ENCODE measurements around the gene KRTAP10-1. TPM values are rescaled to one million over a fixed set of nuclear protein-coding genes. Genes with fewer than 3 reads are reported as not detected.

The KRTAP10-1 gene
- total RNA-seq, 1 donor from 2014 or later, result not detected

DNA sequence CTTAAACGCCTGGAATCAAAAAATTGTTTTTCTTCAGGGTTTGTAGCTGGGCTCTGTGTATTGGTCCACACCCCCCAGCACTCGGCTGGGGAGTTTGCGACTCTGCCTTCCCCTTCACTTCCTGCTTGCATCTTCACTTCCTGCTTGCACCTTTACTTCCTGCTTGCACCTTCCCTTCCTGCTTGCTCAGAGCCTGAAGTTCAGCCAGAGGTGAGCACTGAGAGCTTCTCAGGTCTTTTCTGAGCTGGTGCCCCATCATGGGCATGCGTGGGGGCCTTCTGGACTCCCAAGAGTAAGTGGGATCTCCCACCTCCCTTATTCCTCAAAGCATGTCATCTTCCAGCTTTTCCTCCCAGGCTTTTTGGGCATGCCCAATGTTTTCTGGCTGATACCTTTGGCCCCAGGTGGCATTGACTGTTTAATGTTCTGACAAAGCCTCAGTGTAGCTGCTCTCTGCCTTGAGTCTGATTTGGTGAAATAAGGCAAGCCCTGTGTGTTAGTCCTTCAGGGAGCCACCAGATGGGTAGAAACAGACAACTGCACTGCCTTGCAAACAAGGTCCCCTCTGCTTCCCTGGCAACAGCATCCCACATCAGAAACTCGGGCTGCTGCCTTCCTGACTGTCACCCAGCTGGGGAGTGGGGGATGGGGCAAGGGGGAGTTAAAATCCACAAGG lies 7.8 kb upstream of the KRTAP10-1 start:
- H3K36me3 Mint-ChIP-seq (ENCODE audit: unreplicated experiment), result peaks cover 5% of the 10 kb centered on the region
- no peak overlapping the region for H3K4me3 Mint-ChIP-seq (ENCODE audit: unreplicated experiment)
- H3K4me1 Mint-ChIP-seq (ENCODE audit: unreplicated experiment), result peaks cover 3% of the 10 kb centered on the region
- peaks cover 23% of the 10 kb centered on the region for H3K27me3 Mint-ChIP-seq (ENCODE audit: unreplicated experiment)
- H3K27ac Mint-ChIP-seq (ENCODE audit: unreplicated experiment), result no peak overlapping the region
- no peak for DNase-seq (ENCODE audit: extremely low spot score, unreplicated experiment)
- H3K9me3 Mint-ChIP-seq (ENCODE audit: unreplicated experiment), result peaks cover 16% of the 10 kb centered on the region
- TF ChIP-seq, protein P1, sequence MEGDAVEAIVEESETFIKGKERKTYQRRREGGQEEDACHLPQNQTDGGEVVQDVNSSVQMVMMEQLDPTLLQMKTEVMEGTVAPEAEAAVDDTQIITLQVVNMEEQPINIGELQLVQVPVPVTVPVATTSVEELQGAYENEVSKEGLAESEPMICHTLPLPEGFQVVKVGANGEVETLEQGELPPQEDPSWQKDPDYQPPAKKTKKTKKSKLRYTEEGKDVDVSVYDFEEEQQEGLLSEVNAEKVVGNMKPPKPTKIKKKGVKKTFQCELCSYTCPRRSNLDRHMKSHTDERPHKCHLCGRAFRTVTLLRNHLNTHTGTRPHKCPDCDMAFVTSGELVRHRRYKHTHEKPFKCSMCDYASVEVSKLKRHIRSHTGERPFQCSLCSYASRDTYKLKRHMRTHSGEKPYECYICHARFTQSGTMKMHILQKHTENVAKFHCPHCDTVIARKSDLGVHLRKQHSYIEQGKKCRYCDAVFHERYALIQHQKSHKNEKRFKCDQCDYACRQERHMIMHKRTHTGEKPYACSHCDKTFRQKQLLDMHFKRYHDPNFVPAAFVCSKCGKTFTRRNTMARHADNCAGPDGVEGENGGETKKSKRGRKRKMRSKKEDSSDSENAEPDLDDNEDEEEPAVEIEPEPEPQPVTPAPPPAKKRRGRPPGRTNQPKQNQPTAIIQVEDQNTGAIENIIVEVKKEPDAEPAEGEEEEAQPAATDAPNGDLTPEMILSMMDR (IDR thresholded peaks at IDR 0.05), result no peak

DNA sequence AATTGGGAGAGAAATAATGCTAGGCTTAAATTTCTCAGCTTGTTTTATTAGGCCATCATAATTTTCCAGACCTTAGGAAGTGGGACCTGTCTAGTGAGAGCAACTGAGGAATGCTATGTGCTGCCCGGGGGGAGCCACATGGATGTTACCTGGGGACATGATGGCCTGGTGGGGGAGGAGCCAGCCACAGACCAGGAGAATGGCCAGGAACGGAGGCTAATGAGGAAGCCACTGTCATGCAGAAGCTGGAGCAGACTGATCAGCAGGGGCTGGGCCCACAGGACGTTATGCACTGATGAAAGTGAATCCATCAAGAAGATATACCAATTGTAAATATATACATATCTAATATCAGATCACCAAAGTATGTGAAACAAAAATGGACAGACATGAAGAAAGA lies 4.6 kb upstream of the KRTAP10-1 start:
- H3K4me1 Mint-ChIP-seq (ENCODE audit: unreplicated experiment), result peaks cover 3% of the 10 kb centered on the region
- H3K27me3 Mint-ChIP-seq (ENCODE audit: unreplicated experiment), result peaks cover 18% of the 10 kb centered on the region
- DNase-seq (ENCODE audit: extremely low spot score, unreplicated experiment), result no peak
- no peak overlapping the region for H3K4me3 Mint-ChIP-seq (ENCODE audit: unreplicated experiment)
- peaks cover 16% of the 10 kb centered on the region for H3K9me3 Mint-ChIP-seq (ENCODE audit: unreplicated experiment)
- H3K27ac Mint-ChIP-seq (ENCODE audit: unreplicated experiment), result no peak overlapping the region
- peaks cover 5% of the 10 kb centered on the region for H3K36me3 Mint-ChIP-seq (ENCODE audit: unreplicated experiment)
- TF ChIP-seq, protein P1 (IDR thresholded peaks at IDR 0.05), result no peak

DNA sequence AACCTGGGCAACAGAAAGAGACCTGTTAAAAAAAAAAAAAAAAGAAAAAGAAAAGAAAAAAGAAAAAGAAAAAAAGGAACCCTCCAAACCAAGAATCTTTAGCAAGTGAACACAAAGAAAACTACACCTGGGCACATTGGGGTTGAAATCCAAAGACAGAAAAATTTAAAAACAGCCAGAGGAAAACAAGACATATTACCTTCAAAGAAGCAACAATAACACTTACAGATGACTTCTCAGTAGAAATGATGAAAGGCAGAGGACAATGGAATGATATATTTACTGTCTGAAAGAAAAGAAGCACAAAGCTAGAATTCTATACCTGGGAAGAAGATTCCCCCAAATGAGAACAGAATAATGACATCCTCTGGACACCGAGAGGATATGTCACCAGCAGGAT lies 2.7 kb upstream of the KRTAP10-1 start:
- no peaks in the 10 kb centered on the region for H3K4me1 Mint-ChIP-seq (ENCODE audit: unreplicated experiment)
- no peak overlapping the region for H3K27ac Mint-ChIP-seq (ENCODE audit: unreplicated experiment)
- peaks cover 5% of the 10 kb centered on the region for H3K36me3 Mint-ChIP-seq (ENCODE audit: unreplicated experiment)
- DNase-seq (ENCODE audit: extremely low spot score, unreplicated experiment), result no peak
- TF ChIP-seq, protein P1 (IDR thresholded peaks at IDR 0.05), result no peak
- H3K27me3 Mint-ChIP-seq (ENCODE audit: unreplicated experiment), result peaks cover 8% of the 10 kb centered on the region
- no peak overlapping the region for H3K4me3 Mint-ChIP-seq (ENCODE audit: unreplicated experiment)
- peaks cover 16% of the 10 kb centered on the region for H3K9me3 Mint-ChIP-seq (ENCODE audit: unreplicated experiment)

DNA sequence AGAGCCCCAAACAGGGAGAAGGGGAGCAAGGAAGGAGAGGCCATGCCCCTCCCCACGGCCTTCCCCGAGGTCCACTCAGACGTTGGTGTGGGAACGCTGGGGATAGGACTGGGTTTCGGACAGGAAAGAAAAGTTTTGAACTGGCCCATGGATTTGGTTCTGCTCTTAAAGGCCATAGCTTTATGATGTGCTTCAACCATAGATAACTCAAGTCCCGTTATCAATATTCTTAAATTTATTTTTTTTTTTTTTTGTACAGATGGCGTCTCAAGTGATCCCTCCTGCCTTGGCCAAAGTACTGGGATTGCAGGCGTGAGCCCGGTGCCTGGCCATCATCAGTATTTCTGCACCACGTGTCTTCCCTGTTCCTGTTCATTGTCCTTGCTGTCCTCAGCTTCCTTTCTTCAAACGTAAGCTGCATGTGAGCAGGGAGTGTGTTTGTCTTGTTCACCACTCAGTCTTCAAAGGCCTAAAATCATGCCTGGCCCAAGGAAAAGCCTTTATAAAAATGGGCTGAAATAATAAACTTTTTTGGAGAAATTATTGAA lies 820 bp upstream of the KRTAP10-1 start:
- H3K4me3 Mint-ChIP-seq (ENCODE audit: unreplicated experiment), result no peak overlapping the region
- H3K4me1 Mint-ChIP-seq (ENCODE audit: unreplicated experiment), result no peaks in the 10 kb centered on the region
- peaks cover 12% of the 10 kb centered on the region for H3K27me3 Mint-ChIP-seq (ENCODE audit: unreplicated experiment)
- peaks cover 5% of the 10 kb centered on the region for H3K9me3 Mint-ChIP-seq (ENCODE audit: unreplicated experiment)
- DNase-seq (ENCODE audit: extremely low spot score, unreplicated experiment), result peak; percentile 30
- TF ChIP-seq, protein P1 (IDR thresholded peaks at IDR 0.05), result no peak
- H3K27ac Mint-ChIP-seq (ENCODE audit: unreplicated experiment), result no peak overlapping the region
- no peaks in the 10 kb centered on the region for H3K36me3 Mint-ChIP-seq (ENCODE audit: unreplicated experiment)

DNA sequence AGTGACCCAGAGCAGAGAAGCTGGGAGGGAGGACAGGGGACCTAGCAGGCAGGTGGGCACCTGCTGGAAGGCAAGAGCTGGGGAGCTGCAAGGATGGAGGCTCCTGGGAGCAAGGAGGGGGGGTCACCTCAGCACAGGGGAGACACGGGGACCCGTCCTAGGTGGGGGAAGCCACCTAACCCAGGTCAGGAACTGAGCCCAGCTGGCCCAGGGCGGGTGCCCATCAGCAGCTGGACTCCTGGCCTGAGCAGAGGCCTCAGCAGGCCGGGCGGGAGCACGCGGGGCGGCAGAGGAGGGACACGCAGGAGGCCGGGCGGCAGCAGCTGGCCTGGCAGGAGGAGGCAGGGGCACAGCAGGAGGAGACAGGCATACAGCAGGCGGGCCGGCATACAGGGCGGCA lies 949 bp downstream of the KRTAP10-1 start:
- Mint-ChIP-seq H3K36me3 (ENCODE audit: unreplicated experiment) (no peaks in the 10 kb centered on the region), H3K4me1 (ENCODE audit: unreplicated experiment) (no peaks in the 10 kb centered on the region), H3K9me3 (ENCODE audit: unreplicated experiment) (no peaks in the 10 kb centered on the region), H3K27ac (ENCODE audit: unreplicated experiment) (no peak overlapping the region), H3K4me3 (ENCODE audit: unreplicated experiment) (no peak overlapping the region), H3K27me3 (ENCODE audit: unreplicated experiment) (peaks cover 12% of the 10 kb centered on the region)
- peak; percentile 81 for DNase-seq (ENCODE audit: extremely low spot score, unreplicated experiment)
- TF ChIP-seq, protein P1 (IDR thresholded peaks at IDR 0.05), result no peak
